DND-41 (cell line): ENCODE measurements around the gene LCN9.

Source experiments
- CTCF ChIP-seq: IDR thresholded peaks from 2 replicates; pipeline ENCODE4 v1.5.1; 2012; ENCODE audit warnings: borderline replicate concordance, low read length, moderate library complexity, mild to moderate bottlenecking; ENCODE audit not compliant: poor library complexity, severe bottlenecking; ENCODE audit errors: extremely low read depth
- EZH2 ChIP-seq: IDR thresholded peaks from 3 replicates; pipeline ENCODE4 v1.6.1; 2012; ENCODE audit warnings: borderline replicate concordance, low read depth, mild to moderate bottlenecking, moderate library complexity, low read length, inconsistent platforms; ENCODE audit not compliant: severe bottlenecking

GRCh38 chr9:135632841-135633240, 30.3 kb upstream of the LCN9 start:
- TF ChIP-seq CTCF (no peak), EZH2 (no peak)
